Measurements from ENCODE around the gene GDPD1. TPM values are rescaled to one million over a fixed set of nuclear protein-coding genes. Genes with fewer than 3 reads are reported as not detected.
"Not testable (repeated sequence)": the region's sequence is repeated elsewhere in the genome, so short reads cannot be mapped to it uniquely, and the experiment has no call there.

Gene GDPD1
- total RNA-seq, 6 experiments from 2014 or later = 0.43 to 1.4 (median 1.1) TPM

DNA sequence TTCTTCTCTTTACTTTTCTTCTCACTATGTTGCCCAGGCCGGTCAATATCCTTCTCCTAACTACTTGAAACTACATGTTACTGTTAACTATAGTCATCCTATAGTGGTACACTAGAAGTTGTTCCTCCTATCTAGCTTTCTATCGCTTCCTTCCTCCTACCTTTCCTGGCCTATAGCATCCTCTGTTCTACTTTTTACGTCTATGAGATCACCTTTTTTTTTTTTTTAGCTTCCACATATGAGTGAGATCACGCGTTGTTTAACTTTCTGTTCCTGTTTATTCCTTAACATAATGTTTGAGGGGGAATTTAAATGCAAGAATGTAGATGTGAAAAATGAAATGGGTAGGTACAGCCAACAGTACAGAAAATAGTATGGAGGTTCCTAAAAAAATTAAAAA lies 80.6 kb downstream of the GDPD1 start:
- Mint-ChIP-seq H3K27ac (no peak overlapping the region), H3K27me3 (ENCODE audit: insufficient read depth) (peaks cover 13% of the 10 kb centered on the region), H3K4me1 (ENCODE audit: low read depth) (no peaks in the 10 kb centered on the region), H3K9me3 (no peaks in the 10 kb centered on the region), H3K36me3 (ENCODE audit: low read depth) (no peaks in the 10 kb centered on the region), H3K4me3 (no peak overlapping the region)
- TF ChIP-seq, protein P1, sequence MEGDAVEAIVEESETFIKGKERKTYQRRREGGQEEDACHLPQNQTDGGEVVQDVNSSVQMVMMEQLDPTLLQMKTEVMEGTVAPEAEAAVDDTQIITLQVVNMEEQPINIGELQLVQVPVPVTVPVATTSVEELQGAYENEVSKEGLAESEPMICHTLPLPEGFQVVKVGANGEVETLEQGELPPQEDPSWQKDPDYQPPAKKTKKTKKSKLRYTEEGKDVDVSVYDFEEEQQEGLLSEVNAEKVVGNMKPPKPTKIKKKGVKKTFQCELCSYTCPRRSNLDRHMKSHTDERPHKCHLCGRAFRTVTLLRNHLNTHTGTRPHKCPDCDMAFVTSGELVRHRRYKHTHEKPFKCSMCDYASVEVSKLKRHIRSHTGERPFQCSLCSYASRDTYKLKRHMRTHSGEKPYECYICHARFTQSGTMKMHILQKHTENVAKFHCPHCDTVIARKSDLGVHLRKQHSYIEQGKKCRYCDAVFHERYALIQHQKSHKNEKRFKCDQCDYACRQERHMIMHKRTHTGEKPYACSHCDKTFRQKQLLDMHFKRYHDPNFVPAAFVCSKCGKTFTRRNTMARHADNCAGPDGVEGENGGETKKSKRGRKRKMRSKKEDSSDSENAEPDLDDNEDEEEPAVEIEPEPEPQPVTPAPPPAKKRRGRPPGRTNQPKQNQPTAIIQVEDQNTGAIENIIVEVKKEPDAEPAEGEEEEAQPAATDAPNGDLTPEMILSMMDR (IDR thresholded peaks at IDR 0.05) = no peak
- no peak for DNase-seq

DNA sequence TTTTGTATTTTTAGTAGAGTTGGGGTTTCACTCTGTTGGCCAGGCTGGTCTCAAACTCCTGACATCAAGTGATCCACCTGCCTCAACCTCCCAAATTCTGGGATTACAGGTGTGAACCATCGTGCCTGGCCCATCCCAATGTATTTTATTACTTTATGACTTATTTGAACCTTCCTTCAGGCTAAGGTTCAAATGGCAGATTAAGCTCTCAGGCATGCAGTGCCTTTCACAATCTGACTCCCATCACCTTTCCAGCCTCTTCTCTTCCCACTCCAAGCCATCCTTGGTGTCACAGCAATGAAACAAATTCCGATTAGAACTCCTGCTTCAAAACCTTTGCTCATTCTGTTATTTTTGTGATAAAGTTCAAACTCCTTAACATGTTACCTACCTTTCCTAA lies 84.5 kb downstream of the GDPD1 start:
- no peaks in the 10 kb centered on the region for H3K9me3 Mint-ChIP-seq
- no peak overlapping the region for H3K4me3 Mint-ChIP-seq
- no peak for DNase-seq
- no peaks in the 10 kb centered on the region for H3K4me1 Mint-ChIP-seq (ENCODE audit: low read depth)
- H3K36me3 Mint-ChIP-seq (ENCODE audit: low read depth) = no peaks in the 10 kb centered on the region
- peaks cover 11% of the 10 kb centered on the region for H3K27me3 Mint-ChIP-seq (ENCODE audit: insufficient read depth)
- no peak overlapping the region for H3K27ac Mint-ChIP-seq
- TF ChIP-seq, protein P1 (IDR thresholded peaks at IDR 0.05) = no peak

DNA sequence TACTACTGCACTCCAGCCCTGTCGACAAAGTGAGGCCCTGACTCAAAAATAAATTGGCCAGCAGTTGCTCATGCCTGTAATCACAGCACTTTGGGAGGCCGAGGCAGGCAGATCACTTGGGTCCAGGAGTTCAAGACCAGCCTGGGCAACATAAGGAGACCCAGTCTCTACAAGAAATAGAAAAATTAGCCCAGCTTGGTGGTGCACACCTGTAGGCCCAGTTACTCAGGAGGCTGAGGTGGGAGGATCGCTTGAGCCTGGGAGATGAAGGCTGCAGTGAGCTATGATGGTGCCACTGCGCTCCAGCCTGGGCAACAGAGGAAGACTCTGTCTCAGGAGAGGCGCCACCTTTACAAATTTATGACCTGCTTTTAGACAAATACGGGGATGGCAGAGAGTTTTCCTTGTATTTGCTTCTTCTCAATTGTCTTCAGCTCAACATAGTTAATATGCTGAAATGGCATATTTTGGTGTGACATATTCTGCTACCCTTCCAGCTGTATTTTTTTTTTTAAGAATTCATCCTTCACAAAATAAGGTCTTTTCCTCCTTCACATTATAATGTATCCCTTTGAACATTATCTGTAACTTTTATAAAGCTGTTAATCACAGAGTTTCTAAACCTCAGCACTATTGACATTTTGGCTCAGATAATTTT lies 90.1 kb downstream of the GDPD1 start:
- TF ChIP-seq, protein P1 (IDR thresholded peaks at IDR 0.05) = no peak
- H3K27ac Mint-ChIP-seq = no peak overlapping the region
- no peaks in the 10 kb centered on the region for H3K4me1 Mint-ChIP-seq (ENCODE audit: low read depth)
- H3K9me3 Mint-ChIP-seq = no peaks in the 10 kb centered on the region
- H3K36me3 Mint-ChIP-seq (ENCODE audit: low read depth) = no peaks in the 10 kb centered on the region
- H3K4me3 Mint-ChIP-seq = no peak overlapping the region
- DNase-seq = no peak
- H3K27me3 Mint-ChIP-seq (ENCODE audit: insufficient read depth) = peaks cover 3% of the 10 kb centered on the region

DNA sequence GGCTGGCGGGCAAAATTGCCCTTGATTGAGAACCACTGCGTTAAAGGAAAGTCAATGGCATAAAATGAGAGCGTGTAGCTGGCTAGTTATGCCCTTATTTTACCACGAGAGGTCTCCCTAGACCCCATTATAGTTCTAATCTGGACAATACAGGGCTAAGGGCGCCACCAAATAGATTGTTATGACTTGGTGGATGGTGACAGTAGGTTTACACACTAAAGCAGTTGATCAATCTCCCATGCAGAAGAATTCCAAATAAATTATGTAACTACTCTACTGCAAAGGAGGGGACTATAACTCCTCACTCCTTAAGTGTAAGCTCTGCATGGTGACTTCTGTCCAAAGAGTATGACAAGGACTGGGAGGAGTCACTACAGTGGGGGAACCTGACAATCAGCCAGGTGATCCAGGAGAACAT lies 90.7 kb downstream of the GDPD1 start:
- Mint-ChIP-seq H3K36me3 (ENCODE audit: low read depth) (no peaks in the 10 kb centered on the region), H3K9me3 (no peaks in the 10 kb centered on the region), H3K4me3 (no peak overlapping the region), H3K27me3 (ENCODE audit: insufficient read depth) (no peaks in the 10 kb centered on the region; the same call in 1 of the 2 replicates), H3K27ac (no peak overlapping the region), H3K4me1 (ENCODE audit: low read depth) (no peaks in the 10 kb centered on the region)
- TF ChIP-seq, protein P1 (IDR thresholded peaks at IDR 0.05) = peak; percentile 88
- peak; percentile 48 for DNase-seq

DNA sequence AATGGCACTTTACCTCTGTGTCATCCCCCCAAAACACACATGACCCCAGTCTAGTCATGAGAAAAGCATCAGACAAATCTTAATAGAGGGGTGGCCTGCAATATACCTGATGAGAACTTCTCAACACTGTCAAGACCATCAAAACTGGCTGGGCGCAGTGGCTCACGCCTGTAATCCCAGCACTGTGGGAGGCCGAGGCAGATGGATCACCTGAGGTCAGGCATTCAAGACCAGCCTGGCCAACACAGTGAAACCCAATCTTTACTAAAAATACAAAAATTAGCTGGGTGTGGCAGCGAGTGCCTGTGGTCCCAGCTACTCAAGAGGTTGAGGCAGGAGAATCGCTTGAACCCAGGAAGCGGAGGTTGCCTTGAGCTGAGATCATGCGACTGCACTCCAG lies 91.2 kb downstream of the GDPD1 start:
- not testable (repeated sequence) for DNase-seq; H3K4me1 Mint-ChIP-seq (ENCODE audit: low read depth); H3K4me3 Mint-ChIP-seq; H3K9me3 Mint-ChIP-seq; H3K36me3 Mint-ChIP-seq (ENCODE audit: low read depth); H3K27me3 Mint-ChIP-seq (ENCODE audit: insufficient read depth); H3K27ac Mint-ChIP-seq

DNA sequence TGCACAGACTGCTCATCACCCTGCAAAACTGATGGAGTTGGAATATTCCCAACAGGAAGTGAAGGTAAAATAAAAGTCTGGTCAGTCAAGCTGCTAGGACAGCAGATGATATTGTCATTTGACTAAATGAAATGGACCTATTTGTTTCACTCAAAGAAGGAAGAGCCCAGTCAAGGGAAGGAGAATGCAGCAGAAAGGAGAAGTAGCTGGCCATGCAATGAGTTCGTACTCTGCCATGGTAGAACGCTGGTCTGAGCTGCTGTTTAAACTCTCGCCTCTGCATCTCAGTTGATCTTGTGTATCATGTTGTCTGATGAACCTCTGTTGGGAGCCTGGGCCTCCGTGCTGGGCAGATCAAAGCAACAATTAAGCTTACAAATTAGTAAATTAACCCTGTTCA lies 95.6 kb downstream of the GDPD1 start:
- TF ChIP-seq, protein P1 (IDR thresholded peaks at IDR 0.05) = no peak
- H3K4me1 Mint-ChIP-seq (ENCODE audit: low read depth) = no peaks in the 10 kb centered on the region
- peaks cover 3% of the 10 kb centered on the region; the same call in 1 of the 2 replicates for H3K27me3 Mint-ChIP-seq (ENCODE audit: insufficient read depth)
- H3K9me3 Mint-ChIP-seq = no peaks in the 10 kb centered on the region
- no peak overlapping the region for H3K4me3 Mint-ChIP-seq
- H3K36me3 Mint-ChIP-seq (ENCODE audit: low read depth) = no peaks in the 10 kb centered on the region
- DNase-seq = no peak
- H3K27ac Mint-ChIP-seq = no peak overlapping the region

Other genes with a start within 250 kb of the GDPD1 start
- gene TRIM37, start 113.6 kb upstream of the GDPD1 start, total RNA-seq (2021; fragmentation: NEBNext Ultra II Directional; extraction: Animal tissue kit (Norgen Biotek cat#: 25700)) = 10 to 100 TPM; 21.5 to 25.0 (median 23.7) TPM
- gene SKA2, start 65.3 kb upstream of the GDPD1 start, total RNA-seq (2021; fragmentation: NEBNext Ultra II Directional; extraction: Animal tissue kit (Norgen Biotek cat#: 25700)) = 100 to 1,000 TPM in 1 of 6 experiments, 10 to 100 TPM in 5; 65.4 to 102 (median 96.6) TPM
- 10 to 100 TPM; 30.8 to 78.9 (median 72.7) TPM for gene PRR11, start 64.8 kb upstream of the GDPD1 start, total RNA-seq (2021; fragmentation: NEBNext Ultra II Directional; extraction: Animal tissue kit (Norgen Biotek cat#: 25700))
- gene SMG8, start 10.5 kb upstream of the GDPD1 start, total RNA-seq (2021; fragmentation: NEBNext Ultra II Directional; extraction: Animal tissue kit (Norgen Biotek cat#: 25700)) = 10 to 100 TPM; 15.6 to 22.2 (median 18.5) TPM
- 1 to 10 TPM; 2.9 to 8.8 (median 4.6) TPM for gene YPEL2, start 111.1 kb downstream of the GDPD1 start, total RNA-seq (2021; fragmentation: NEBNext Ultra II Directional; extraction: Animal tissue kit (Norgen Biotek cat#: 25700))

Measured in HFFc6 (cell line).